CD4-positive, alpha-beta T cell treated with Interleukin-1 beta for 1 hour (primary cell): ENCODE measurements around the gene MYO5A.

Experiments
- DNase-seq, 2 donors: peaks; one replicate each; pipeline ENCODE4 v3.0.0-alpha.2; 2020 to 2022

Gene MYO5A

GRCh38 chr15:52415628-52416027 lies 113.1 kb downstream of the MYO5A start:
- no peak for DNase-seq

GRCh38 chr15:52414936-52415335 lies 113.7 kb downstream of the MYO5A start:
- no peak for DNase-seq

GRCh38 chr15:52408823-52409222 lies 119.9 kb downstream of the MYO5A start:
- DNase-seq: no peak

GRCh38 chr15:52407374-52407773 lies 121.3 kb downstream of the MYO5A start:
- DNase-seq: no peak

GRCh38 chr15:52406601-52407000 lies 122.1 kb downstream of the MYO5A start:
- no peak for DNase-seq

- no peak for DNase-seq
Measured at GRCh38 chr15:52405856-52406255, 122.8 kb downstream of the MYO5A start.

GRCh38 chr15:52397118-52397517 lies 131.6 kb downstream of the MYO5A start:
- DNase-seq: no peak

- no peak for DNase-seq
Measured at GRCh38 chr15:52394118-52394517, 134.6 kb downstream of the MYO5A start.

- no peak for DNase-seq
Measured at GRCh38 chr15:52392008-52392687, 136.5 kb downstream of the MYO5A start.

- no peak for DNase-seq
Measured at GRCh38 chr15:52391069-52391468, 137.6 kb downstream of the MYO5A start.

GRCh38 chr15:52385670-52386069 lies 143.0 kb downstream of the MYO5A start:
- DNase-seq: no peak

GRCh38 chr15:52383100-52383588 lies 145.5 kb downstream of the MYO5A start:
- no peak for DNase-seq

GRCh38 chr15:52382647-52383046 lies 146.0 kb downstream of the MYO5A start:
- DNase-seq: no peak

GRCh38 chr15:52379395-52380106 lies 149.1 kb downstream of the MYO5A start:
- no peak for DNase-seq

GRCh38 chr15:52378746-52379394 lies 149.8 kb downstream of the MYO5A start:
- no peak for DNase-seq

- no peak for DNase-seq
Measured at GRCh38 chr15:52370010-52370409, 158.7 kb downstream of the MYO5A start.

GRCh38 chr15:52369455-52369854 lies 159.2 kb downstream of the MYO5A start:
- no peak for DNase-seq

GRCh38 chr15:52369030-52369429 lies 159.7 kb downstream of the MYO5A start:
- no peak for DNase-seq

- no peak for DNase-seq
Measured at GRCh38 chr15:52368402-52368801, 160.3 kb downstream of the MYO5A start.

- no peak for DNase-seq
Measured at GRCh38 chr15:52362497-52362896, 166.2 kb downstream of the MYO5A start.

- no peak for DNase-seq
Measured at GRCh38 chr15:52361975-52362494, 166.6 kb downstream of the MYO5A start.

- no peak for DNase-seq
Measured at GRCh38 chr15:52361494-52361893, 167.2 kb downstream of the MYO5A start.
